Posterior cingulate gyrus (tissue), 11 donors: ENCODE measurements around the gene PCBP2.
"Not testable (repeated sequence)": the region's sequence is repeated elsewhere in the genome, so short reads cannot be mapped to it uniquely, and the experiment has no call there.

Experiments
- DNase-seq, 10 donors: peaks; one replicate each; pipeline versions ENCODE4 v3.0.0 to v3.0.0-alpha.2; 2020 to 2021; ENCODE audit warnings: mixed read lengths in 3 of 10
- intact Hi-C: fragments of 100-400 bp; cut with DNase I; formaldehyde crosslinking; loops from one replicate; pipeline ENCODE4 v1.15.1; 2023

Gene PCBP2

DNA sequence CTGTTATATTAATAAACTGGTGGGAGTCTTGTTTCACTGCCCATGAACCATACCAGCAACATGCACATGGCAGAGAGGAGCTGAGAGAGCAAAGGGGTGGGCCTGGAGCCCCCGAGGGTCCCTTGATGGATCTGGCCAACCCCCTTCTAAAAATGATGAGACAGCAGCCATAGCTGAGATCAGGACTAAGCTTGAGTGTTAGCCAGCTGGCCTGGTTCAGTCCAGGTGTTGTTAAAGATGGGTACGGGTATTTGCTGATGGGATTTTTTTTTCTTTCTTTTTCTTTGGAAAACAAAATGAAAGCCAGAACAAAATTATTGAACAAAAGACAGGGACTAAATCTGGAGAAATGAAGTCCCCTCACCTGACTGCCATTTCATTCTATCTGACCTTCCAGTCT is 16.0 kb downstream of the PCBP2 start:
- intact Hi-C loops = no loop called here
- DNase-seq = no peak

GRCh38 chr12:53468282-53468681 is 16.4 kb downstream of the PCBP2 start:
- intact Hi-C loops = no loop called here
- DNase-seq = no peak

GRCh38 chr12:53472056-53472582 is 20.2 kb downstream of the PCBP2 start:
- DNase-seq = no peak

DNA sequence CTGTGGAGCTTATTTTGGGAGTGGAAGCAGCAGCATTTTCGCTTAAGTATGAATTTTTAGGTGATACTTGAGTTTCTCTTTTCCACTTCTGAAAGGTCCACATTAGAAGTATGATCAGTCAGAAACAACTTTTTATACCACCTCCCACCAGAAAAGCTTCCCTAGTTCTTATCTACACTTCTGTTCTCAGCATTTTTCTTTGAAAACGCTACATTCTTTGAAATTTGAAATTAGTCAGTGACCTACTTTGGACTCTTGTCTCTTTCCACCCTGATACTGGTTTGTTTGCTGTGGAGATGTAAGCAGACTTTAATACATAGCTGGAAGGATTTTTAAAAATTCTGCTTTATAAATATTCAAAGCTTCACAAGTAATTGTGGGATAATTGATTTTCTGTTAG is 22.2 kb downstream of the PCBP2 start:
- DNase-seq = no peak
- intact Hi-C loops = no loop called here

More at GRCh38 chr12:53472056-53472582, 20.2 kb downstream of the PCBP2 start:
- intact Hi-C loops = no loop called here

DNA sequence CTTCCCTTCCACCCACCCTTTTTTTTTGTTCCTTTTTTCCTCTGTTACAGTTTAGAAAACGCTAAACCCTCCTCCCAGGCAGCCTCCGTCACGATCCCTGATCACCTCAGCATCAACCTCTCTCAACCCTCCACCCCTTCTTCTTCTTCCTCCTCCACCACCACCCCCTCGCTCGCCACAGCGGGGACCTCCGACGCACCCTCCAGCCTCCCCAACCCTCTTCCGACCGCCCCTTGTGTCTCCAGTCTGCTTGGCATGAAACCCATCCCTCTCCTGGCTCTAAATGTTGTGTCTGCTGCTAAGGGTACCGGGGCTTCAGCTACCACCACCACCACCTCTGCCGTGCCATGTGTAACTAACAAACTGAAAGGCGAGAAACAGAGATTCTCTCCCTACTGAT is 22.9 kb downstream of the PCBP2 start:
- no peak for DNase-seq
- intact Hi-C loops = no loop called here

GRCh38 chr12:53476769-53477209 is 24.9 kb downstream of the PCBP2 start:
- DNase-seq = no peak
- intact Hi-C loops = no loop called here

DNA sequence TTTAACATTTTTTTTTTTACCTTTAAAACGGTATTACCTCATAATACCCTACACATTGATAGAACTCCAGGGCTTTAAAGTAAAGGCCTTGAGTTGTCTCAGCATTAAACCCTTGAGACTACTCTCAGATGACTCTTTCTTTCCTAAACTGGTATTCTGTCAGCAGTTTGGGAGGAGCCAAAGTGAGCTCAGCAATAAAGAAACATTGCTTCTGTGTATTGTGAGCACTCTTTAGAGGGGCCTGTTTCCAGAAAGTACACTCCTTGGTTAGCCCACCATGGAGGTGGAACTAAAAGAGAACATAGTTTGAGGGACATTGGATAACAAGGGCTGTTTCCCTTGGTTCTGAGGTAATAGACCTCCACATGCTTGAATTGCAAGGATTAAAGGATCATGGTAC is 27.0 kb downstream of the PCBP2 start:
- DNase-seq = no peak
- intact Hi-C loops = no loop called here

DNA sequence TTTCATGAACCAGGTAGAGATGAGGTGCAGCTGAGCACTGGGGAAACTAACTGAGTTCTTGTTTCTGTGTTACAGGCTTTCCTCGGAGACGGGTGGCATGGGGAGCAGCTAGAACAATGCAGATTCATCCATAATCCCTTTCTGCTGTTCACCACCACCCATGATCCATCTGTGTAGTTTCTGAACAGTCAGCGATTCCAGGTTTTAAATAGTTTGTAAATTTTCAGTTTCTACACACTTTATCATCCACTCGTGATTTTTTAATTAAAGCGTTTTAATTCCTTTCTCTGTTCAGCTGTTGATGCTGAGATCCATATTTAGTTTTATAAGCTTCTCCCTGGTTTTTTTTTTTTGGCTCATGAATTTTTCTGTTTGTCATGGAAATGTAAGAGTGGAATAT is 27.4 kb downstream of the PCBP2 start:
- intact Hi-C loops = no loop called here
- DNase-seq = no peak

- DNase-seq = no peak
- intact Hi-C loops = no loop called here
Observed at GRCh38 chr12:53480491-53481442, 28.9 kb downstream of the PCBP2 start.

DNA sequence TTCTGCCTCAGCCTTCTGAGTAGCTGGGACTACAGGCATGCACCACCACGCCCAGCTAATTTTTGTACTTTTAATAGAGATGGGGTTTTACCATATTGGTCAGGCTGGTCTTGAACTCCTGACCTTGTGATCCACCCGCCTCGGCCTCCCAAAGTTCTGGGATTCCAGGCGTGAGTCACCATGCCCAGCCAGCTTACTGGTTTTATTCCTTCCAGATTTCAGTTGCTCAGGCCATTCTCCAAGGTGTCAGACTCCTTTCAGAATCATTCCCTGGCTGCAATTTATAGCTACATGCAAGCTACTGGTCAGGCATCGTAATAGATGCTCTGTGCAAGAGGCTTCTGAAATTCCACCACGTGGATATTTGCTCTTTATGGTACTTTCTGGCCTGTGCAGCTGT is 29.6 kb downstream of the PCBP2 start:
- DNase-seq, intact Hi-C loops: not testable (repeated sequence)

GRCh38 chr12:53481939-53482586 is 30.2 kb downstream of the PCBP2 start:
- peak in 1 of 10 donors; percentile 63 for DNase-seq
- intact Hi-C loops = no loop called here

DNA sequence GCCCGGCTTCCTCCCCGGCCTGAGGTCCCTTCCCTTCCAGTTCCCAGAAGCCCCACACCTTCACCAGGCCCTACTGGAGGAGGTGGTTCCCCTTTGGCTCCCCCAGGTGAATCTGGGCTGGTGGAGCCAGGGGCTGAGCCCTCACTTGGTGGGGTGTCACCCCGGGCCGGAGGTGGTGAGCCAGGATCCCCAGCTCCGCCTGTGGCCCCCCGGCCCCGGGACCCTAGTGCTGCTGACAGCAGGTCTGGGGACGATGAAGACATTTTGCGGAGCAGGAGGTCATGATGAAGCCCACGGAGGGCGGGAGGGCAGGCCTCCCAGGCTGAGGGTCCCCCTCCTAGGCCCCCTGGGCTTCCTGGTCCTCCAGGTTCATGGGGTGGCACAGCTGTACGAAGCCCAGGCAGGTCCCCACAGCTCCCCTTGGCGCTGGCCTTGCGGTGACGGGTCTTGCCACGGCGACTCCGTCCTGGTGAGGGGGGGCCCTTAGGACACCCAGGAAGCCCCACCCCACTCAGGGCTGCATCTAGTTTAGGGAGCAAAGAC is 30.8 kb downstream of the PCBP2 start:
- intact Hi-C loops = no loop called here

DNA sequence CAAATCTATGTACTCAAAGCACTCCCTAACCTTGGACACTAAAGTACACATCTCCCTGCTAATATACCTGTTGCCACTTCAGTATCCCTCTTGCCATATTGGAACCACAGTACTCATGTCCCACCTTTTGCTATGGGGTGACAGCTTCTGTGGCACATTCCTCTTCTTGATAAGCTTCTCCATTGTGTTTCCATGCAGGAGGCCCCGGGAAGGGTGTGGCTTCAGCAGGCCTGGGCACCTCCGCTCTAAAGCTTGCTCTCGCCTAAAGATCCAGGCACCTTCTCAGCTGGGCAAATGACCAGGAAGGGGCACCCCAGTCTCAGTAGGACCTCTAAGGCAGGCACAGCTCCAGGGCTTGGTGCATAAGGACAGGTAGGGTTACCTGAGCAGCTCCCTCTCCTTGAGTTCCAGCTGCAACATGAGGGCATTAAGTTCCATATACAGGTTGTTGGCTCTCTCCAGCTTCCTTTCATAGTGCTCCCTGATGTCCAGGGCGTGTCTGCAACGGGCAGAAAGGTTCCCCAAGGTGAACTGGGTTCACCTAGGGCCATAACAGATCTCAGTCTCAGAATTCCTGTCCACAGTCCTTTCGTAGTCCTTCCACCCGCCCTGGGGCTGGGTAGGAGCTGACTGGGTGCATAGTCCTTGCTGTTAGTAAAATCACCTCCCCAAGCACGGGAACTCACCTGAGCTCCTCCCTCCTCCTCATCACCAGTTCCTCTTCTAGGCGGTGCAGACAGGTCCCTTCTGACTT is 31.5 kb downstream of the PCBP2 start:
- intact Hi-C loops = no loop called here
- peak in 1 of 10 donors; percentile 68 for DNase-seq

More for the DNA sequence above, 30.8 kb downstream of the PCBP2 start:
- peak in 1 of 10 donors; percentile 63 for DNase-seq

- intact Hi-C loops = no loop called here
- DNase-seq = no peak
Observed at GRCh38 chr12:53483979-53484377, 32.1 kb downstream of the PCBP2 start.

DNA sequence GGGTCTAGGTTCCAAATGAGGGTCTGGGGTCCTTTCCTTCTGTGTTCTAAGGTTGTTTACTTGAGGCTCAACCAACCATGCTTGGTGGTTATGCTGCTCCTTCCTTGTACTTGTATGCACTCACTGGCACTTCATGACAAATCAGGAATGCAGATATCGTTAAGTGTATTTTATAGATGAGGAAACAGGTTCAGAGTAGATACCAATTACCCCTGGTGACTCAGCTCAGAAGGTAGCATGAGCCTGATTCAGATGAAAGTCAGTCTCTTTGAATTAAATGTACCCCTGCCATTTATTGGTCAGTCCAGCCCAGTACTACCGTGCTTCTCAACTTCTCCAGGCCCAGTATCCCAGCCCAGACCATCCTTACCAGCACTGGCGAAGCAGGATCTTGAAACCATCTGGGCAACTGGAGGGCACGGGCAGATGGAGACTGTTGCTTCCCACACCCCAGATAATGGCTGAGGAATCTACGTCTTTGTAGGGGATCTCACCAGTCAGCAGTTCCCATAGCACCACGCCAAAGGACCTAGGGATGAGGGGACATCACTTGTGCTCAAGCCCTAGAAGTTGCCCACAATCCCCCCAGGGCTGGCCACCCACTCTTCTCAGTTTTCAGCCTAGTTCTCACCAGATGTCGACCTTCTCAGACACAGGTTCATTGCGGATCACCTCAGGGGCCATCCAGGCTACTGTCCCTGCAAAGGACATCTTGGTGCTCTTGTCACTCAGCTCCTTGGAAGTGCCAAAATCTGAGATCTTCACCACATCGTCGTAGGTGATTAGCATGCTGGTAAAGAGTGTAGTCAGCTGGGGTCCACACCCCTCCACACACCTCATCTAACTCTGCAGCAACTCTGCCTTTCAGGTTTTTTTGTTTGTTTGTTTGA is 33.0 kb downstream of the PCBP2 start:
- no peak for DNase-seq
- intact Hi-C loops = no loop called here

DNA sequence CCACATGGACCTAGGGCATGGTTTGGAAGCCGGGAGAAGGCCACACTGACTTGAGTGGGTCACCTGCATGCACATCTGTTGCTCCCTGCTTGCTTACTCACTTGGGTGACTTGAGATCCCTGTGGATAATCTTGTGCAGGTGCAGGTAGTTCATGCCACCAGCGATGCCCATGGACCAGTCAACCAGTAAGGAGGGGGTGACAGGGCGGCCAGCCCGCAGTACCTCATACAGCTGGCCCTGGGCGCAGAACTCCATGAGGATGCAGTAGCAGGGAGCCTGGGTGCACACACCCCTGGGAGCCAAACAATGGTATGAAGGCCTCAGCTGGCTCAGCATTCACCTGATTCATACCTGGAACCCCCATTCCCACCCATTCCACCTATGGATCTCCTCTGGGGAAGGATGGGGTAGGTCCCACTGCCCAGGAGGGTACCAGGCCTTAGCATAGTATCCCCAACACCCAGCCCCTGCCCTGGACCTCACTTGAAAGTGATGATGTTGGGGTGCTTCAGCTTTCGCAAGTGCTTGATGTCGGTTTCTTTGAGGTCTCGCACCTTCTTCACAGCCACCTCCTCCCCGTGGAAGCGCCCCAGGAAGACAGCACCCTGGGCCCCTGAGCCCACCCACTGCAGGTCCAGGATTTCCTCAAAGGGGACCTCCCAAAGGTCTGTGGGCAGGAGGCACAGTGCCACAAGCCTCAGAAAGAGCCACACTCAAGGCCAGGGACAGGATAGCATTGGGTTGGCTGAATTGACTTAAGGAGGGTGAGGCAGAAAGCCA is 34.2 kb downstream of the PCBP2 start:
- intact Hi-C loops = no loop called here
- DNase-seq = no peak

DNA sequence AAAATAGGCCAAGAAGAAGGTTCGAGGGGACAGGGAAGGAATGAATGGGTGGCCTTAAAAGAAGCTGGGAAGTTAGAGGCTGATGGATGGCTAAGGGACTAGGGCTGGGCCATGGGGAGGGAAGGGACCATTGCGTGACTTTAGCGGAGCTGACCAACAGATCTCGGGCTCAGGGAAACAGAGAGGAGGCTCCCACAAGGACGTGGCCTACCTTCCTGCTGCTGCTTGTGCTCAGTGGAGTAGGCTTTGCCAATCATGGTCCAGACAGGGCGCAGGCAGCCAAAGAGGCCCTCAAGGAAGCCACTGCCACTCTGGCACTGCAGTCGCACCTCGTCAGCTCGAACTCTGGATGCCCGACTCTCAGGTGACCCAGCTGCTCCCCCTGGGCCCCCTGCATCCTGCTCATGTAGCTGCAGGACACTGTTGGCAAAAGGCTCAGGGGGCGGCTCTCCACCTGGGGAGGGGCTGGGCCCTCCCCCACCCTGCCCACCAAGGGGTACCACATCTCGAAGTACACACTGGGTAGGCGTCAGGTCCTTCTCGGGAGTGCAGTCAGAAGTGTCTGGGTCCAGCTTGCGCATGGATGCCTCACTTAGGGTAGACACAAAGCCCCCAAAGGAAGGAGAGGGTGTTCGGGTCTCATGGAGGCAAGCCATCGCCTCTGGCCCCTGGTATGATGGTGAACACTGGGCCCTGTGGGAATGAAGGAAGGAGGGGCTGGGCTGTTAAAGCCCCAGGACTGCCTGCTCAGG is 35.0 kb downstream of the PCBP2 start:
- intact Hi-C loops = no loop called here
- no peak for DNase-seq
